Stimulated activated naive CD8-positive, alpha-beta T cell treated with anti-CD3 and anti-CD28 coated beads, Interleukin-15, Interleukin-2, amounts not matched to agents 100 U/mL and 50 U/mL, for 24 hours (primary cell): Measurements from ENCODE around the gene C3orf22.

ENCODE experiments used
- ATAC-seq: fragments of 150-1000 bp; cut with Tn5 transposase; one replicate; pipeline ENCODE4 v1.10.0; 2021
- DNase-seq: peaks from one replicate; pipeline ENCODE4 v3.0.0; 2021

Gene C3orf22

DNA sequence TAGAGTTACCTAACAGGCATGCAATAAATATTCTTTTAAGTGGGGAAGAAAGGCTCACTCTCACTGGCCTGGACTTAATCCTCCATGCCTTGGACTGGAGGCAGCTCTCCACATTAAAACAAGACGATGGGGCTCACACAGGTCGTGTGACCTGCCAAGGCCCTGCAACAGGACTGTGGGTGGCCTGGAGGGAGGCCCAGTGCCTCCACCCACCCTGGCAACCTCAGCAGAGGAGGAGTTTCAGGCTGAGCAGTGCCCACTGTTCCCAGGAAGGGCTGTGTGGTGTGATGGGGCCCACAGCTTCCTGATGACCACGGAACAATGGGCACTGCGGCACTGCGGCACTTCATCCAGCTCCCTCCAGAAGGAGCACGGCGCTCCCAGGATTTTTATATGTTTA lies 46.7 kb downstream of the C3orf22 start:
- DNase-seq (no peak), ATAC-seq (no peak)

DNA sequence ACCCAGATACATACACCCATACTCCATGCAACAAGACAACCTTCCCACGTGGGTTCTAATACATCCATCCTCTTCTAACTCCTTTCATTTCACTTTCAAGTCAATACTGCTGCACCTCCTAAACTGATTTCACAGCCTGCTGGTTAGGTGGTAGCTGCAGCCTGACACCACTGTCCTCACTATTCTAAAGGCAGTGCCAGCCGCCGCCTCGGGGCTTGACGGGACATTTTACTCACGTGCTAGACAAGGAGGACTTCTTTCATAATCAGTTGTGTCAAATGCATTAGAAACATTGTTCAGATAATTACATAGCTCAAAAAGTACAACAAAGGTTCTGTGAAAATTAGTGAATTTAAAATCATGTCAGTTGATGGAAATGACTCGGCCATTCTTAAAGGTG lies 47.4 kb downstream of the C3orf22 start:
- no peak for ATAC-seq

DNA sequence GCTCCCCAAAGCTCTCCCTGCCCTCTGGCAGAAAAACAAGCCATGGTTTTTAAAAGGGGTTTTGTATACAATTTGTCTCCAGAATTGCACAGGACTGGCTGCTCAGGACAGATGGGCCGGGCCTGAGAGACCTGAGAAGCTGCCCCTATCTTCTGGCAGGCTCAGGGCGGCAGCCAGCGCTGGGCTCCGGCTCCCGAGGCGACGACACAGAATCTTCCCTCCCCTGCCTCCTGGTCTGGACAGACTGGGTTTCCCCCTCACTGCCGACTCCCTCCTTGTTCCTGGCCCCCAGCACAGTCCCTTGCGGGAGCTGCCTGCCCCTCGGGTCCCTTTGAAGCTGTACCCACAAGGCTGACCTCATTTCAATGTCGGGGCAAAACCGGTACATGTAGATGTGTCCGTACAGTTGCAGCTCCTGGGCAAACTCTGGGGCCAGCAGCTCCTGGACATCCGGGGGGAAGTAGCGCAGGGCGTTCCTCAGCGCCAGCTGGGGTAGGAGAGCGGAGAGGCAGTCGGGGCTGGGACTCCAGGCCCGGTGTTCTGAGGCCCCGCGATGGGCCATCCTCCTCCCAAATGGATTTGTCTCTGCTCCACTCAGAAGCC lies 48.3 kb downstream of the C3orf22 start:
- ATAC-seq, result no peak

More for the DNA sequence above, 47.4 kb downstream of the C3orf22 start:
- no peak for DNase-seq

DNA sequence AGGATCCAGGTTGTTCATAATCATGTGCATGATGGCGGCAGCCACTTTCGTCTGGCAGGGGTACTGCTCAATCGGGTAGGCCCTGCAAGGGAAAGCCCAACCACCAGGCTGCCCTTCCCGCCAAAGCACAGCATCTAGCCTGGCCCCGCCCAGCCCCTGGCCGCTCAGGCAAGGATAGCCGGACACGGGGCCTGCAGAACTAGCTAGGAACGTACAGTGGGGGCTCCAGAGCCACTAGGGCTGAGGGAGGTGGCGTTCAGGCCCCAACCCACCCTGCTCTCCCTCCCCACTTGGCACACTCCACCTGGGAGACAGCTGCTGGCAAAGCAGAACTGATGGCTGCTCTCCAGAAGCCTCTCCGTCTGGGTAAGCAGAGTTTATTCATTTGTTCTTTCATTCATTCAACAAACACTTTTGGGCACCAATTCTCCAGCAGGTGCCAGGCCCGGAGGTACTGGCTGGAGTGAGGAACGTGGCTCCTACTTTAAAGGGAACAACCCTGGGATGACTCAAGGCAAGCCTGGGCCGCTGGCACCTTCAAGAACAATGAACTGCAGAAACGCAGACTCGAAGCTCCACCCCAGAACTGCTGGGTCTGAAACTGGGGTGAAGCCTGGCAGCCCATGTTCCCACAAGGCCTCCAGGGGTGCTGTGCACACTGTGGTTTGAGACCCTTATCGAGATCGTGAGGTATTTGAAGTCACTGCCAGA lies 49.0 kb downstream of the C3orf22 start:
- ATAC-seq (no peak), DNase-seq (no peak)

More for the DNA sequence above, 48.3 kb downstream of the C3orf22 start:
- DNase-seq, result no peak

DNA sequence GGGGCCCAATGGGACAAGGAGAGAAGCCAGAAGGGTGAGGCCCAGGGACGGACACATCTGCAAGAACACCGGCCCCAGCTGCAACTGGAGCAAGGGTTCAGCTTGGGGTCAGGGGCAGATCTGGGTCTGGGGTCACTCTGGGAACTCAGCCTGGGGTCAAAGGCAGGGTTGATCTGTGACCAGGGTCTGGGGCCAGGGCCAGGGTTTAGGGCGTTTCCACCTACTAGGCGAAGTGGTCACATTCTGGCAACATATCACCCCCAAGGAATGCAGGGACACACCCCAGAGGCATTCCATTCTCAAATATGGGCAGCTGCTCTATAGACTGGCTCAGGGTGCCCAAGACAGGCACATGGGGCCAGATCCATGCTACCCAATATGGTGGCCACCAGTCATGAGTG lies 50.2 kb downstream of the C3orf22 start:
- DNase-seq (no peak), ATAC-seq (no peak)

DNA sequence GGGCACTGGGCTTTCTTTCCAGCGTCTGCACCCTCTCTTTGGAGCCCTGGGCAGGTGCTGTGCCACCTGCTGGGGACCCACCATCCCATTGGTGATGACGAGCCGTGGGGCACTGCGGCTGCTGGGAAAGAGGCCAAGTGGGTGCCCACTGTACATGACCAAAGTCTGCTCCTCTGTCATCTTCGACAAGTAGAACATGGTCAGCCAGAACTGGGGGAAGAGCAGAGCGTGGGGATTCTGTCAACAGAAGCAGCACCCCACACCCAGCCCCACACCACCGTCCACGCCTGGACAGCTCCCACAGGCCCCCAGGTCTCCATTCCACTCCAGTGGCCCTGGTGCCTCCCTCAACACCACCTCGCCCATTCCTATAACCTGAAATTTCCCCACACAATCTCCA lies 50.8 kb downstream of the C3orf22 start:
- DNase-seq (no peak), ATAC-seq (no peak)

DNA sequence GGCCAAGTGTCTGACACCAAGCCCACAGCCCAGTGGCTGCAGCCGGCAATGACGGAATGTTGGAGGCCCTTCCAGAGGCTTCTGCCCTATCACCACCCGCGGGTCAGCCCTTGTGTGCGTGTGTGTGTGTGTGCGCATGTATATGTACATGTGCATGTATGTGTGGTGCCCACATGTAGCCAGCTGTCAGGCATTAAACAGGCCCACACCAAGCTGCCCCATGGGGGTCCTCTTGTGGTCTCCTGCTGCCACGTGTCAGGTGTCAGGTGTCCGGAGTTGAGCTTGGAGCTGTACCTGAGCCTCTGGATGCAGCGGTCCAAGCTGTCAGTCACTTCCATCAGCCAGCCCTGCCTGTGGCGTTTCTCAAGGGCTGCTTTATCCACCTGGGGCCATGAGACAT lies 55.0 kb downstream of the C3orf22 start:
- no peak for DNase-seq
- ATAC-seq, result no peak

DNA sequence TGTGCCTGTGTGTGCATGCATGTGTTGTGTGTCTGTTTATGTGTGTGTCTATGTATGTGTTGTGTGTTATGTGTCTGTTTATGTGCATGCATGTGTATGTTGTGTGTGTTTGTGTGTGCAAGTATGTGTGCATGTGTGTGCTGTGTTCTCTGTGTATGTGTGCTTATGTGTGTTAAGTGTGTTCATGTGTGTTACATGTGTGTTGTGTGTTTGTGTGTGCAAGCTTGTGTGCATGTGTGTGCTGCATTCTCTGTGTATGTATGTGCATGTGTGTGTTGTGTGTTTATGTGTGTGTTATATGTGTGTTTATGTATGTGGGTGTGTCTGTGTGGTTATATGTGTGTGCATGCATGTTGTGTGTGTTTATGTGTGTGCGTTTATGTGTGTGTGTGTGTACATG lies 56.1 kb downstream of the C3orf22 start:
- ATAC-seq, result no peak
- no peak for DNase-seq

DNA sequence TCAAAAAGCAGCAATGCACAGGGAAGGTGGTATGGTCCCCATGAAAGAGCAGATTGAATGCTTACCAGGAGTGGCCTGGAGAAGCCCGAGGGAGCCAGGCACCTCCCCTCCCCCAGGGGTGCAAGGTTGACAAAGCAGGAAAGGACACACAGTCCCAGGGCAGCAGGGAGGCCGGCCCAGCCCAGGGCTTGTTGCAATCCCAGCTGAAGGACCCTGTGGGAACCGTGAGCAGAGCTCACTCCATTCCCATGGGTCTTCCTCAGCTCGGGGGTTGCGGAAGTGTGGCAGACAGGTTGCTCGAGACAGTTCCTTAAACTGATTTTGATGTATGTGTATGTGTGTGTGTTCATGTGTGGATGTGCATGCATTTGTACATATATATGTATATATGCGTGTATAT lies 57.0 kb downstream of the C3orf22 start:
- DNase-seq (no peak), ATAC-seq (no peak)

GRCh38 chr3:126501054-126501453 lies 57.7 kb downstream of the C3orf22 start:
- ATAC-seq (no peak), DNase-seq (no peak)

- DNase-seq (no peak), ATAC-seq (no peak)
These were observed 58.7 kb downstream of the C3orf22 start for GRCh38 chr3:126500016-126500415.
